HG03159 (cell line): ENCODE data around the gene CAMKK2.
"Not testable (repeated sequence)": the region's sequence is repeated elsewhere in the genome, so short reads cannot be mapped to it uniquely, and the experiment has no call there.

Experiments used
- ATAC-seq: cut with Tn5 transposase; IDR thresholded peaks from one replicate; pipeline ENCODE4 v1.9.1; 2021; ENCODE audit warnings: mild to moderate bottlenecking, moderate library complexity; ENCODE audit not compliant: unreplicated experiment

Gene CAMKK2

GRCh38 chr12:121299662-121300061 is 3.2 kb upstream of the CAMKK2 start:
- ATAC-seq: no peak

- ATAC-seq: not testable (repeated sequence)
These were observed 1.9 kb upstream of the CAMKK2 start for GRCh38 chr12:121298411-121298810.

- ATAC-seq: no peak
These were observed 1.0 kb upstream of the CAMKK2 start for GRCh38 chr12:121297435-121297991.

DNA sequence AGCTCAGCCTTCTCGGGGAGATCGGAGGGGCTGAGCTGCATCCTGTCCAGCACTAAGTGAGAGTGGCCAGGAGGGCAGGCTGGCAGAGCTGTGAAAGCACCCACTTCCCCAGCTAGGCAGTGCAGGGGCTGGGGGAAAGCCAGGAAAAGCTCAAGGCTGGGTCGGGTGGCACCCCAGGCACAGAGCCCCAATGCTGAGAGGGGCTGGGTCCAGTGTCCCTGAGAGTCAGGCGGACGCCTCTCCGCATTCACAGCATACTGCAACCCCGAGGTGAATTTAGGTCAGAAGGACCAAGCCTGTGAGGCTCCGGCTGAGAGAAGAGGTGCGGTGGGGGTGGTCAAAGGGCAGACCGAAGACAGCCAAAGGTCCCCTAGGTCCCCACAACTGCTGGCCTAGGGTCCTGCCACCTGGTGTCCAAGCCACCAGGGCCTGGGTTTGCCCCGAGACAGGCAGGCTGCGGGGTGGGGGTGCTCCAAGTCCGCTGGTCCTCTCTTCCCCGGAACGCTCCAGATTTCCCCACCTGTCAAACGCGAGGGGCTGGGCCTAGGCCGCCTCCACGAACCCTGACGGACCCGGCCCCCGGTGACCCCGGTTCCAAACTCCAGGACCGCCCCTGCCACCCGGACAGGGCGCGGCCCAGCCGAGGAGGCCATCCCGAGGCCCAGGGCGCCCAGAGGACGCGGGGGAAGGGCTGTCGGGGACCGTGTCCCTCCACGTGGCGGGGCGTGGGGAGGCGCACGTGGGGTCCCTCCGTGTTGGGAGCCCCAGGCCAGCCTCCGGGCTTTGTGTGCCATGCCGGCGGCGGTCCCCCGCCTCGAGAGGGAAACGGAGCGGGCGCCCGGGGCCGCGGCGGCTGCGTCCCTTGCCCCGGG is 527 bp downstream of the CAMKK2 start:
- ATAC-seq: peak; percentile 30

DNA sequence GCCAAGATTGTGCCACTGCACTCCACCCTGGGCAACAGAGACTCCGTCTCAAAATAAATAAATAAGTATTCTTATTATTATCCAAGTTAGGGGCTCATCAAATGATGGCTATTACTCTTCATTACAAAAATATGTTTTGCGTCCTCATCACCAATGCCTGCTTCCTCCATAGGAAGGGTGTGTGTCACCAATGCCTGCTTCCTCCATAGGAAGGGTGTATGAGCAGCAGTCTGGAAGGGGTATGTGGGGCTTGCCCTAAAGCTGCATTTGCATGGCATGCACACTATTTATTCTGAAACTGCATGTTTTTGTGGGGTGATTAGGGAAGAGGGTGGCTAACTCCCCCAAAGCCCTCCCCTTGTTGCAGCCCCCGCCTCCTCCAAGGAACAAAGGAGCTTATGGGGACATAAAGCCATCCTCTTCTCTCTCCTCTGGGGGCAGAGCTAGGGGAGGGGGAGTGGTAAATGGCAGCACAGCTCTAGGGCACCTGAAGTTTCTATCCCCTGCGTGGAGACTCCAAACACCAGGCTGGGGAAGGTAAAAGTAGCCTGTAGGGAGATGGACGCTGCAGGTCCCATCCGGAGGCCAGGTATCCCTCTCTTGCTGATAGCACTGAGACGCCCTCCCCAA is 1.3 kb downstream of the CAMKK2 start:
- ATAC-seq: no peak

GRCh38 chr12:121294151-121294889 is 2.2 kb downstream of the CAMKK2 start:
- ATAC-seq: no peak

DNA sequence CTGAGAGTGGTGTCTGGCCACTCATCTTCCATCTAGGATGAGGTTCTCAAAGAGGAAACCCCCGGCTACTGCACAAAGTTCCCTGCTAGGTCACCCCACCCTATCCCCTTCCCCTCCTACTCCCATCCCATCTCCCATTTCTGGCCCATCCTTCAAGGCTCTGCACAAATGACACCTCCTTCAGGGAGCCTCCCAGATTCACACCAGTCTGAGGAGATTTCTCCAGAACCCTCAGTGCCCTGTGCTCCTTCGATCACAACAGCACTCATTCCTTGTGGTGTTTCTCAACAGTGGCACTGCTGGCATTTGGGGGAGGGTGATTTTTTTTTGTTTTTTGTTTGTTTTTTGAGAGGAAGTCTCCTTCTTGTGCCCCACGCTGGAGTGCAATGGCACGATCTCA is 2.9 kb downstream of the CAMKK2 start:
- ATAC-seq: no peak

GRCh38 chr12:121290410-121290809 is 6.1 kb downstream of the CAMKK2 start:
- no peak for ATAC-seq

DNA sequence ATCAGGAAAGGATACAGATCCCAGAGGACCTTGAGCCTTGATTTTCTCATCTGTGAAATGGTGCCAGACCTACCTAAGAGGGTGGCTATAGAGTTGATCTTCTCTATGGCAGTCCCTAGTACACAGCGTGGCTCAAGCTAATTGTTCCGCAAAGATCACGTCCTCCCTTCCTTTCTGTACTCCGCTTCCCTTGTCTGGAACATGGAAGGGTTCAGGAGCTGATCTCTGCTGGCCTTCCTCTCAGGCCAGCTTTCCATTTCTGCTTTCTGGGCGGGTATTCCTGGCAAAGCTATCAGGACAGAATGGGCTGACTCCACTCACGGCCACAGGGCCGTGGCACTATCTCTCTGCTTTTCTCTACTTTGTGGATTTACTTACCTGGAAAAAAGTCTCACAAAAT is 6.5 kb downstream of the CAMKK2 start:
- ATAC-seq: no peak

DNA sequence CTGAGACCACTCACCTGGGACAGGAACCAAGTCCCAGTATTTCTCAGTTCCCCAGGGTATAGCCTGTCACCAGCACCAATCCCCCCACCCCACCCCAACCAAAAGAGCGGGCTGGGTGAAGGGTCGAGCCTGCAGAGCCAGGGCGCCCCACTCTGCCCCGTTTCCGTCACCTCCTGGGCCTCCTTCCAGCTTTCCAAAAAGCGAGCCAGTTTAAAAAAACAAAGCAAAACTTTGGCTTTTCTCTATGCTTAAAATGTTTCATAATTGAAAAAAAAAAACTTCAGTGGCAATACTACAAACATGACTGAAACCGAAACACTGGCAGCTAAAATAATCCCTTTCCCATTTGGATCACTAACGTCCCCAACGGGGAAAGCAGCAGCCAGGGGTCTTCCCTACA is 7.5 kb downstream of the CAMKK2 start:
- ATAC-seq: no peak

DNA sequence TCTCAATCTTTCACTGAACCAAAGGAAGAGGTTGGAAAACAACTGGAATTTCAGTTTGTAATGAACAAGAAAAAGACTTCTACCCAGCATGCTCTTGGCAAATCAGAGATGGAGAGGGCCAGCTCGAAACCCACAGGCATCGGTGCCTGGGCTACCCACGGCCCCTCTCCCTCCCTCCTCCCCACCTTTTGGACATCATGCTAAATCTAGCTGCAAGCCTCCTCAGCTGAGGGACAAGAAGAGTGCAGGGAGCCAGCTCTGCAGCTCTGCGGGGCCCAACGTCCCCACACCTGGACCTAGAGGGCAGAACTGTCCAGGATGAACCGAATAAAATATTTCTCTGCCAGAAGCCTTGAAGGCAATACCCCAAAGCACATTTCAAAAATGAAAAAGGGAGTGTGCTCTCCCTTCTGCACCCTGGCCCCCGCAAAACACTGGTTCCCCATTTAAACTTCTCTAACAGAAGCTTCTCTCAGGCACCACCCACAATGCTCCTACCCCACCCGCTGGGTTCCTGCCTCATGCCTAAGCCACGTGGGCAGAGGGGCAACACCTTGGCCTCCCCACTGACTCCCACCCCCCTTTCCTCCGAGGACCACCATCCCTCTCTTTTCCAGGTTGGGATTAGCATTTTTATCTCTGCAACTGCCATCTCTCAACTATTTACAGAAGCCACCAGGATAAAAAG is 8.2 kb downstream of the CAMKK2 start:
- no peak for ATAC-seq

GRCh38 chr12:121287267-121287954 is 9.1 kb downstream of the CAMKK2 start:
- ATAC-seq: no peak

GRCh38 chr12:121285856-121286255 is 10.7 kb downstream of the CAMKK2 start:
- no peak for ATAC-seq

DNA sequence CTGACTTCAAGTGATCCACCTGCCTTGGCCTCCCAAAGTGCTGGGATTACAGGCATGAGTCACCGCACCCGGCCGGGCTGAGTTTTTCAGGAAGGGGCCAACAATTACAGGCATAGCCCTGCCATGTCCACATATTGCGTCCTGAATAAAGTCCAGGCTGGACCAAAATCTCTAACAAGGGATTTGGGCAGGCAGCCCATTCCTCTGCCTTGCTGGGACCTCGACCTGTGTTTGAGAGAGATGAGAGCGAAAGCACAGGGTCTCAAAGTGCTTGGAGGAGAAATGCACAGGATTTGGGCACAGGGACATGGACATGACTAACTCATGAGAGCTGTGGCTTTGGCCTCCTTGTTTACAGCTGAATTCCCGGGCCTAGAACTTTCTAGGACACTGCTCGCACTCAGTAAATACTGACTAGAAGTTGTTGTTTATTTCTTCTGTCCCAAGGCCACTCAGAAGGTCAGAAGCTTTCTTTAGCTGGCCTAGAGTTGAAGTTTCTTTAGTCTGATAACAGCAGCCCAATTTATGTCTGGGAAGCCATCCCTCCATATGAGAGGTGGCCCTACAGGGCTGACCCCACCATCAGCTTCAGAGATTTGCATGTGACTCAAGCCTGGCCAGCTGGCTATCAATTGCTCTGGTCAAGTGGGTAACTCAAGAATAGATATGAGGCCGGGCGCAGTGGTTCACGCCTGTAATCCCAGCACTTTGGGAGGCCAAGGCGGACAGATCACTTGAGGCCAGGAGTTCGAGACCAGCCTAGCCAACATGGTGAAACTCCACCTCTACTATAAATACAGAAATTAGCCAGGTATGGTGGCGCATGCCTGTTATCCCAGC is 11.7 kb downstream of the CAMKK2 start:
- no peak for ATAC-seq

DNA sequence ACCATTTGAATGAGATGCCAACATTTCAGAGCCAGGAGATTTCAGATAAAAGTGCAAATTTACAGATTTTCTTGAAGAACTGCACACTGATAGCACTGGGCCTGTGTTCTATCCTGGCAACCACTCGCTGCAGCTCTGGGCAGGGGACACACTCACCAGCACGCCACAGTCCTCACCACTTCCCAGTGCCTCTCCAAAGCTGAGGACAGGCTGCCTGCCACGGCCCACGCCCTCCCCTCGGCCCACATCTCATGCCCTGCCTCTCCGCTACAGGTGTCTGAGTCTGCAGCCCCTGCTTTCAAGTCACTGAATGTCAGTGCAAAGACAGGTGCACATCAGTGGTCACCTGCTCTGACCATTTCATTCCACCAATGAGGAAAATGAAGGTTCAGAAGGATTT is 12.7 kb downstream of the CAMKK2 start:
- ATAC-seq: no peak

DNA sequence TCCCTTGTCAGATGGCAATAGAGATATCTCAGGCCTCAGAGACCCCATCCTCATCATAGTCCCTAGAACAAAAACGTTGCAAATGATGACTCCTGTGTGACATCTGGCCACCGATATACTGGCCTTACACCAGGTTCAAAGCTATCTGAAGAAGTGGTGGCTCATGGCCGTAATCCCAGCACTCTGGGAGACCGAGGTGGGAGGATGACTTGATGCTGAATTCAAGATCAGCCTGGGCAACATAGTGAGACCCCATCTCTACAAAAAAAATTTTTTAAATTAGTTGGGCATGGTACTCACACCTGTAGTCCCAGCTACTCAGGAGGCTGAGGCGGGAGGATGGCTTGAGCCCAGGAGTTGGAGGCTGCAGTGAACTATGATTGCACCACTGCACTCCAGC is 13.1 kb downstream of the CAMKK2 start:
- no peak for ATAC-seq

DNA sequence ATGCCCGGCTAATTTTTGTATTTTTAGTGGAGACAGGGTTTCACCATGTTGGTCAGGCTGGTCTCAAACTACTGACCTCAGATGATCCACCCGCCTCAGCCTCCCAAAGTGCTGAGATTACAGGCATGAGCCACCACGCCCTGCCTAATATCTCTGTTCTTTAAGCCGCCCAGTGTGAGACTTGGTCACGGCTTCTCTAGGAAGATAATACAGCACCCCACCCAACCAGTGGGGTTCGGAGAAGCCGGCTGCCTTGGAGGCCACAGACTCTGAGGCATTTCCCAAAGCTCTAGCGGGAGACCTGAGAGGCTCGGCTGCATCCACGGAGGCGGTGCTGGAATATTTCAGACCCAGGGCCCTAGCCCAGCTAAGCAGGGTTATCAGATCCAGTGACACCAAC is 13.6 kb downstream of the CAMKK2 start:
- not testable (repeated sequence) for ATAC-seq

- ATAC-seq: no peak
These were observed 14.3 kb downstream of the CAMKK2 start for GRCh38 chr12:121282072-121282742.

DNA sequence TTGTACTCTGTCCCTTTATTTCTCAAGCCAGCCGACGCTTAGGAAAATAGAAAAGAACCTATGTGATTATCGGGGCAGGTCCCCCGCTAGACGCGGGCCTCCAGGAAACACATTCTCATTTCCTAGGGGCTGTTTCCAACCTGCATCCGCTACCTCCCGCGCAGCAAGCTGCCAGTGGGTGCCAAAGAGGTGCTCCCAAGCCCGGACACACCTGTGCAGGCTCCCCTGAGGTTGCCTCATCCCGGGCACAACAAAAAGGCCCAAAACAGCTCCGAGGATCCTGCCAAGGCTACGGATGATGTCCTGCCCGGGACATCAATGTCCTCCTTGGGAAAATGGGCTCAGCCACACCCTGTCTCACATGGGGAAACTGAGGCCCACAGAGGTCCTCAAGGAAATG is 15.4 kb downstream of the CAMKK2 start:
- ATAC-seq: not testable (repeated sequence)
